WTC11 (cell line): ENCODE measurements around the gene MAP7D1. TPM values are rescaled to one million over a fixed set of nuclear protein-coding genes. Genes with fewer than 3 reads are reported as not detected.
A peak's percentile ranks its signal among the peaks of the same experiment; 100 is the strongest.

ENCODE experiments used
- ATAC-seq: fragments of 200-7000 bp; cut with Tn5 transposase; 2 replicates; pipeline ENCODE4 v1.10.0; 2021; ENCODE audit warnings: mild to moderate bottlenecking, moderate library complexity
- CTCF ChIA-PET: fragments of 300-600 bp; sonication (Branson Sonifier 250); formaldehyde crosslinking; loops from one replicate; lab custom pipeline; 2021; ENCODE audit warnings: antibody characterized with exemption; lab: Charles Lee
- POLR2A ChIA-PET: fragments of 350-600 bp; sonication (Branson Sonifier 250); formaldehyde crosslinking; loops from one replicate; lab custom pipeline; 2021; ENCODE audit warnings: antibody characterized with exemption; lab: Charles Lee
- DNase-seq: peaks from one replicate; pipeline ENCODE4 v3.0.0; 2021; ENCODE audit warnings: low spot score
- H3K27ac Mint-ChIP-seq: 2 replicates; pipeline ENCODE4 v1.8.0; 2021; ENCODE audit warnings: mixed read lengths
- H3K27me3 Mint-ChIP-seq: 2 replicates; pipeline ENCODE4 v1.8.0; 2021; ENCODE audit warnings: low read depth, mild to moderate bottlenecking, moderate library complexity, mixed read lengths
- H3K36me3 Mint-ChIP-seq: 2 replicates; pipeline ENCODE4 v1.8.0; 2021; ENCODE audit warnings: mixed read lengths
- H3K4me1 Mint-ChIP-seq: 2 replicates; pipeline ENCODE4 v1.8.0; 2022; ENCODE audit warnings: mixed read lengths
- H3K4me3 Mint-ChIP-seq: 2 replicates; pipeline ENCODE4 v1.8.0; 2021; ENCODE audit warnings: mild to moderate bottlenecking, moderate library complexity, mixed read lengths
- H3K9me3 Mint-ChIP-seq: 2 replicates; pipeline ENCODE4 v1.8.0; 2021; ENCODE audit warnings: mixed read lengths
- AR ChIP-seq: fragments of 250-450 bp; sonication (Bioruptor Pico); IDR thresholded peaks from 2 replicates; pipeline ENCODE4 v1.9.0; 2021; ENCODE audit warnings: mild to moderate bottlenecking
- CBFB ChIP-seq: sonication (generic); formaldehyde crosslinking; IDR thresholded peaks from 2 replicates; pipeline ENCODE4 v1.8.1; 2022; ENCODE audit warnings: mild to moderate bottlenecking, low read depth, missing genetic modification reagents
- CREB1 ChIP-seq: sonication (generic); formaldehyde crosslinking; IDR thresholded peaks from 2 replicates; pipeline ENCODE4 v1.8.0; 2023; ENCODE audit warnings: mild to moderate bottlenecking, missing genetic modification reagents
- ERG ChIP-seq: fragments of 250-450 bp; sonication (Bioruptor Pico); IDR thresholded peaks from 2 replicates; pipeline ENCODE4 v1.8.0; 2021; ENCODE audit warnings: mild to moderate bottlenecking
- ESRRA ChIP-seq: sonication (generic); formaldehyde crosslinking; IDR thresholded peaks from 2 replicates; pipeline ENCODE4 v1.8.1; 2022; ENCODE audit warnings: mild to moderate bottlenecking, missing genetic modification reagents, borderline replicate concordance
- FOXP1 ChIP-seq: sonication (generic); formaldehyde crosslinking; IDR thresholded peaks from 2 replicates; pipeline ENCODE4 v1.8.0; 2022; ENCODE audit warnings: missing genetic modification reagents, mild to moderate bottlenecking, moderate library complexity, borderline replicate concordance
- GABPB1 ChIP-seq: sonication (generic); formaldehyde crosslinking; IDR thresholded peaks from 2 replicates; pipeline ENCODE4 v1.8.1; 2023; ENCODE audit warnings: mild to moderate bottlenecking, missing genetic modification reagents
- GRHL2 ChIP-seq: fragments of 250-450 bp; sonication (Bioruptor Pico); IDR thresholded peaks from 2 replicates; pipeline ENCODE4 v1.8.0; 2022; ENCODE audit warnings: mild to moderate bottlenecking, moderate library complexity; ENCODE audit not compliant: insufficient replicate concordance, severe bottlenecking
- HMGXB4 ChIP-seq: sonication (generic); formaldehyde crosslinking; IDR thresholded peaks from 2 replicates; pipeline ENCODE4 v1.8.1; 2023; ENCODE audit warnings: mild to moderate bottlenecking, moderate library complexity, missing genetic modification reagents
- IRF1 ChIP-seq: sonication (generic); formaldehyde crosslinking; IDR thresholded peaks from 2 replicates; pipeline ENCODE4 v1.8.0; 2023; ENCODE audit warnings: missing genetic modification reagents
- JAZF1 ChIP-seq: fragments of 250-450 bp; sonication (Bioruptor Pico); IDR thresholded peaks from 2 replicates; pipeline ENCODE4 v1.9.0; 2021; ENCODE audit warnings: moderate library complexity, mild to moderate bottlenecking, inconsistent platforms
- JUN ChIP-seq: sonication (generic); formaldehyde crosslinking; IDR thresholded peaks from 2 replicates; pipeline ENCODE4 v1.8.0; 2023; ENCODE audit warnings: mild to moderate bottlenecking, missing genetic modification reagents
- KAT7 ChIP-seq: sonication (generic); formaldehyde crosslinking; IDR thresholded peaks from 2 replicates; pipeline ENCODE4 v1.8.1; 2023; ENCODE audit warnings: missing genetic modification reagents, mild to moderate bottlenecking, borderline replicate concordance
- MLX ChIP-seq: sonication (generic); formaldehyde crosslinking; IDR thresholded peaks from 2 replicates; pipeline ENCODE4 v1.8.1; 2023; ENCODE audit warnings: mild to moderate bottlenecking, missing genetic modification reagents, moderate library complexity
- NFATC4 ChIP-seq: fragments of 250-450 bp; sonication (Bioruptor Pico); IDR thresholded peaks from 2 replicates; pipeline ENCODE4 v1.9.0; 2021; ENCODE audit warnings: mild to moderate bottlenecking
- NFE2L1 ChIP-seq: sonication (generic); formaldehyde crosslinking; IDR thresholded peaks from 2 replicates; pipeline ENCODE4 v1.8.1; 2023; ENCODE audit warnings: missing genetic modification reagents
- NFYB ChIP-seq: sonication (generic); formaldehyde crosslinking; conservative IDR thresholded peaks from 2 replicates; pipeline ENCODE4 v1.8.0; 2022; ENCODE audit warnings: low read depth, missing genetic modification reagents
- RORB ChIP-seq: fragments of 250-450 bp; sonication (Bioruptor Pico); IDR thresholded peaks from 2 replicates; pipeline ENCODE4 v1.9.0; 2021; ENCODE audit warnings: mild to moderate bottlenecking
- SMAD3 ChIP-seq: sonication (generic); formaldehyde crosslinking; IDR thresholded peaks from 2 replicates; pipeline ENCODE4 v1.8.0; 2022; ENCODE audit warnings: missing genetic modification reagents, mild to moderate bottlenecking, borderline replicate concordance
- SP1 ChIP-seq: sonication (generic); formaldehyde crosslinking; conservative IDR thresholded peaks from 2 replicates; pipeline ENCODE4 v1.8.1; 2022; ENCODE audit warnings: missing genetic modification reagents
- TCF7 ChIP-seq: sonication (generic); formaldehyde crosslinking; IDR thresholded peaks from 2 replicates; pipeline ENCODE4 v1.8.0; 2022; ENCODE audit warnings: mild to moderate bottlenecking, low read depth, missing genetic modification reagents, moderate library complexity
- USF2 ChIP-seq: sonication (generic); formaldehyde crosslinking; IDR thresholded peaks from 2 replicates; pipeline ENCODE4 v1.8.1; 2023; ENCODE audit warnings: mild to moderate bottlenecking, missing genetic modification reagents, moderate library complexity
- ZBTB43 ChIP-seq: sonication (generic); formaldehyde crosslinking; IDR thresholded peaks from 2 replicates; pipeline ENCODE4 v1.8.1; 2023; ENCODE audit warnings: mild to moderate bottlenecking, missing genetic modification reagents
- ZNF423 ChIP-seq: fragments of 250-450 bp; sonication (Bioruptor Pico); IDR thresholded peaks from 2 replicates; pipeline ENCODE4 v2.1.2; 2022; ENCODE audit warnings: mild to moderate bottlenecking, moderate library complexity
- ZSCAN18 ChIP-seq: fragments of 250-450 bp; sonication (Bioruptor Pico); IDR thresholded peaks from 2 replicates; pipeline ENCODE4 v2.1.2; 2022; ENCODE audit warnings: mild to moderate bottlenecking, moderate library complexity
- total RNA-seq: library from RNA; stranded (reverse); gene quantifications from 3 replicates; pipeline ENCODE4 v1.2.3, GENCODE V29; 2021

MAP7D1 gene
- total RNA-seq, 1 experiment from 2014 or later: 88.7 TPM

- no peak for TF ChIP-seq AR (CRISPR knock-in tag)
- TF ChIP-seq KAT7: no peak
- TF ChIP-seq JAZF1 (CRISPR knock-in tag): no peak
- no peak for TF ChIP-seq TCF7 (CRISPR knock-in tag)
- TF ChIP-seq ZBTB43 (CRISPR knock-in tag): no peak
- no peak for TF ChIP-seq CBFB (CRISPR knock-in tag)
Observed at GRCh38 chr1:36154335-36154734, 1.6 kb upstream of the MAP7D1 start (continued).

- H3K9me3 Mint-ChIP-seq: no peaks in the 10 kb centered on the region
- ATAC-seq (no peak), DNase-seq (peak; percentile 38)
- ChIA-PET POLR2A (interaction anchor here (0.6 to 1.3 kb wide), 4 partner anchors 24 to 243 kb away, joined by 3 to 7 read pairs (median 4); partner anchors contain the start of gene LSM10), CTCF (interaction anchor here (1.1 to 2.3 kb wide), 4 partner anchors 21 to 152 kb away, joined by 3 to 22 read pairs (median 4); partner anchors contain the start of gene SH3D21)
- H3K27me3 Mint-ChIP-seq: peaks cover 37% of the 10 kb centered on the region
- H3K27ac Mint-ChIP-seq: no peak overlapping the region
- H3K4me3 Mint-ChIP-seq: peak overlapping the region; percentile 69
- TF ChIP-seq NFYB (CRISPR knock-in tag) (no peak), ESRRA (CRISPR knock-in tag) (no peak), IRF1 (CRISPR knock-in tag) (no peak), GRHL2 (CRISPR knock-in tag) (no peak), ZSCAN18 (no peak), SP1 (CRISPR knock-in tag) (no peak), HMGXB4 (CRISPR knock-in tag) (no peak), JUN (CRISPR knock-in tag) (no peak), MLX (no peak), GABPB1 (no peak), SMAD3 (no peak), USF2 (CRISPR knock-in tag) (no peak), ZNF423 (CRISPR knock-in tag) (no peak), NFATC4 (no peak), FOXP1 (no peak), RORB (CRISPR knock-in tag) (no peak), NFE2L1 (CRISPR knock-in tag) (no peak), CREB1 (CRISPR knock-in tag) (no peak), ERG (CRISPR knock-in tag) (no peak)
- H3K4me1 Mint-ChIP-seq: peaks cover 46% of the 10 kb centered on the region
- no peaks in the 10 kb centered on the region for H3K36me3 Mint-ChIP-seq
Observed at GRCh38 chr1:36154765-36155407, 1.1 kb upstream of the MAP7D1 start.
